ENCODE results near the gene MCC. TPM values are rescaled to one million over a fixed set of nuclear protein-coding genes. Genes with fewer than 3 reads are reported as not detected.
A peak's percentile ranks its signal among the peaks of the same experiment; 100 is the strongest.

Gene MCC
- total RNA-seq, 1 donor from 2014 or later: 2.5 TPM

- Mint-ChIP-seq H3K27me3 (ENCODE audit: insufficient read depth, low read depth) (no peaks in the 10 kb centered on the region), H3K9me3 (peaks cover 6% of the 10 kb centered on the region), H3K4me3 (no peak overlapping the region), H3K4me1 (no peaks in the 10 kb centered on the region), H3K27ac (no peak overlapping the region), H3K36me3 (no peaks in the 10 kb centered on the region)
- no peak for TF ChIP-seq EZH2 (IDR thresholded peaks at IDR 0.05)
- no peak for TF ChIP-seq CTCF (IDR thresholded peaks at IDR 0.05)
- no peak for TF ChIP-seq EZH2phosphoT487 (IDR thresholded peaks at IDR 0.05)
- Histone ChIP-seq H3K27me3 (no peaks in the 10 kb centered on the region), H4K20me1 (ENCODE audit: low read depth) (no peaks in the 10 kb centered on the region), H2AFZ (replicated peaks) (no peak overlapping the region), H3K36me3 (no peaks in the 10 kb centered on the region), H3K4me3 (no peak overlapping the region), H3K27ac (no peak overlapping the region), H3K9ac (no peak overlapping the region), H3K4me1 (no peaks in the 10 kb centered on the region), H3F3A (ENCODE audit: low read depth) (no peaks in the 10 kb centered on the region), H3K79me2 (ENCODE audit: low read depth) (no peaks in the 10 kb centered on the region), H3K4me2 (no peak overlapping the region), H3K9me3 (ENCODE audit: low read depth) (no peaks in the 10 kb centered on the region)
- no peak for DNase-seq (ENCODE audit: low spot score)
These were observed 362.9 kb downstream of the MCC start for GRCh38 chr5:113125371-113125770.

GRCh38 chr5:113124914-113125313, 363.3 kb downstream of the MCC start:
- Histone ChIP-seq H3K27me3 (no peaks in the 10 kb centered on the region), H3K9me3 (ENCODE audit: low read depth) (no peaks in the 10 kb centered on the region), H3K36me3 (no peaks in the 10 kb centered on the region), H3K27ac (no peak overlapping the region), H3K9ac (no peak overlapping the region), H2AFZ (replicated peaks) (no peak overlapping the region), H3K4me2 (no peak overlapping the region), H3K4me3 (no peak overlapping the region), H3K4me1 (no peaks in the 10 kb centered on the region), H4K20me1 (ENCODE audit: low read depth) (no peaks in the 10 kb centered on the region), H3F3A (ENCODE audit: low read depth) (no peaks in the 10 kb centered on the region), H3K79me2 (ENCODE audit: low read depth) (no peaks in the 10 kb centered on the region)
- no peak for DNase-seq (ENCODE audit: low spot score)
- TF ChIP-seq EZH2phosphoT487 (IDR thresholded peaks at IDR 0.05) (no peak), CTCF (IDR thresholded peaks at IDR 0.05) (no peak)
- peaks cover 3% of the 10 kb centered on the region for H3K9me3 Mint-ChIP-seq
- H3K27me3 Mint-ChIP-seq (ENCODE audit: insufficient read depth, low read depth): no peaks in the 10 kb centered on the region
- no peak overlapping the region for H3K4me3 Mint-ChIP-seq
- no peak overlapping the region for H3K27ac Mint-ChIP-seq
- no peaks in the 10 kb centered on the region for H3K4me1 Mint-ChIP-seq
- no peaks in the 10 kb centered on the region for H3K36me3 Mint-ChIP-seq

GRCh38 chr5:113124265-113124664, 364.0 kb downstream of the MCC start:
- no peaks in the 10 kb centered on the region for H3K9me3 ChIP-seq (ENCODE audit: low read depth)
- H3K27ac ChIP-seq: no peak overlapping the region
- H3K4me2 ChIP-seq: no peak overlapping the region
- TF ChIP-seq EZH2 (IDR thresholded peaks at IDR 0.05) (no peak), CTCF (IDR thresholded peaks at IDR 0.05) (no peak), EZH2phosphoT487 (IDR thresholded peaks at IDR 0.05) (no peak)
- H3K4me3 Mint-ChIP-seq: no peak overlapping the region
- no peaks in the 10 kb centered on the region for H4K20me1 ChIP-seq (ENCODE audit: low read depth)
- DNase-seq (ENCODE audit: low spot score): no peak
- no peaks in the 10 kb centered on the region for H3K79me2 ChIP-seq (ENCODE audit: low read depth)
- H3K27me3 ChIP-seq: no peaks in the 10 kb centered on the region
- no peak overlapping the region for H3K4me3 ChIP-seq
- no peaks in the 10 kb centered on the region for H3F3A ChIP-seq (ENCODE audit: low read depth)
- no peak overlapping the region for H2AFZ ChIP-seq (replicated peaks)
- no peak overlapping the region for H3K27ac Mint-ChIP-seq
- no peaks in the 10 kb centered on the region for H3K36me3 Mint-ChIP-seq
- no peaks in the 10 kb centered on the region for H3K36me3 ChIP-seq
- H3K9ac ChIP-seq: no peak overlapping the region
- peaks cover 3% of the 10 kb centered on the region for H3K4me1 Mint-ChIP-seq
- H3K4me1 ChIP-seq: no peaks in the 10 kb centered on the region
- peaks cover 3% of the 10 kb centered on the region for H3K9me3 Mint-ChIP-seq
- H3K27me3 Mint-ChIP-seq (ENCODE audit: insufficient read depth, low read depth): no peaks in the 10 kb centered on the region

GRCh38 chr5:113123618-113124017, 364.6 kb downstream of the MCC start:
- Histone ChIP-seq H3K36me3 (no peaks in the 10 kb centered on the region), H3K27me3 (no peaks in the 10 kb centered on the region), H3K27ac (no peak overlapping the region), H3K4me1 (no peaks in the 10 kb centered on the region), H3K9ac (no peak overlapping the region), H3K9me3 (ENCODE audit: low read depth) (no peaks in the 10 kb centered on the region), H3K4me3 (no peak overlapping the region), H3K4me2 (no peak overlapping the region), H4K20me1 (ENCODE audit: low read depth) (no peaks in the 10 kb centered on the region), H3K79me2 (ENCODE audit: low read depth) (no peaks in the 10 kb centered on the region), H2AFZ (replicated peaks) (no peak overlapping the region), H3F3A (ENCODE audit: low read depth) (no peaks in the 10 kb centered on the region)
- Mint-ChIP-seq H3K27me3 (ENCODE audit: insufficient read depth, low read depth) (no peaks in the 10 kb centered on the region), H3K4me1 (peaks cover 7% of the 10 kb centered on the region), H3K36me3 (no peaks in the 10 kb centered on the region), H3K4me3 (no peak overlapping the region), H3K9me3 (peaks cover 3% of the 10 kb centered on the region), H3K27ac (no peak overlapping the region)
- DNase-seq (ENCODE audit: low spot score): peak; percentile 44
- TF ChIP-seq EZH2phosphoT487 (IDR thresholded peaks at IDR 0.05) (no peak), CTCF (IDR thresholded peaks at IDR 0.05) (peak; percentile 56)
